H9 (cell line): Measurements from ENCODE around the gene MIER2. TPM values are rescaled to one million over a fixed set of nuclear protein-coding genes. Genes with fewer than 3 reads are reported as not detected.

Experiments used
- DNase-seq: peaks from one replicate; pipeline ENCODE4 v3.0.0-alpha.2; 2017
- H2AFZ ChIP-seq: one replicate; pipeline ENCODE4 v1.6.1; 2013; ENCODE audit warnings: mild to moderate bottlenecking, low read length, control low read depth, moderate library complexity
- H2AK5ac ChIP-seq: 2 replicates; pipeline ENCODE4 v1.6.1; 2013; ENCODE audit warnings: low read length, control low read depth, mixed read lengths; ENCODE audit not compliant: insufficient read length
- H2BK120ac ChIP-seq: one replicate; pipeline ENCODE4 v1.6.1; 2013; ENCODE audit warnings: low read depth, mild to moderate bottlenecking, low read length, control low read depth, inconsistent platforms; ENCODE audit not compliant: poor library complexity, severe bottlenecking
- H2BK12ac ChIP-seq: 2 replicates; pipeline ENCODE4 v1.6.1; 2013; ENCODE audit warnings: low read length, control low read depth, mixed read lengths, low read depth; ENCODE audit not compliant: insufficient read length
- H2BK15ac ChIP-seq: 2 replicates; pipeline ENCODE4 v1.6.1; 2013; ENCODE audit warnings: low read depth, low read length, control low read depth
- H2BK20ac ChIP-seq: one replicate; pipeline ENCODE4 v1.6.1; 2013; ENCODE audit warnings: low read depth, mild to moderate bottlenecking, low read length, control low read depth, inconsistent platforms; ENCODE audit not compliant: poor library complexity, severe bottlenecking
- H2BK5ac ChIP-seq: 2 replicates; pipeline ENCODE4 v1.6.1; 2013; ENCODE audit warnings: low read length, control low read depth, mixed read lengths; ENCODE audit not compliant: insufficient read length
- H3K14ac ChIP-seq: 2 replicates; pipeline ENCODE4 v1.6.1; 2013; ENCODE audit warnings: low read length, control low read depth; ENCODE audit not compliant: insufficient read depth
- H3K18ac ChIP-seq: 2 replicates; pipeline ENCODE4 v1.6.1; 2013; ENCODE audit warnings: low read depth, mild to moderate bottlenecking, mixed read lengths, low read length, control low read depth; ENCODE audit not compliant: insufficient read length
- H3K23ac ChIP-seq: 2 replicates; pipeline ENCODE4 v1.6.1; 2013; ENCODE audit warnings: low read length, control low read depth, mixed read lengths, low read depth; ENCODE audit not compliant: insufficient read length
- H3K23me2 ChIP-seq: 2 replicates; pipeline ENCODE4 v1.6.1; 2013; ENCODE audit warnings: low read depth, mild to moderate bottlenecking, mixed read lengths, low read length, control low read depth; ENCODE audit not compliant: insufficient read length, poor library complexity, severe bottlenecking
- H3K27ac ChIP-seq: 2 replicates; pipeline ENCODE4 v1.5.1; 2013; ENCODE audit warnings: low read length, control low read depth, mixed read lengths, low read depth; ENCODE audit not compliant: insufficient read length
- H3K27me3 ChIP-seq: 2 replicates; pipeline ENCODE4 v1.6.1; 2013; ENCODE audit warnings: low read length, control low read depth, inconsistent platforms; ENCODE audit not compliant: insufficient read depth
- H3K4ac ChIP-seq: 2 replicates; pipeline ENCODE4 v1.6.1; 2013; ENCODE audit warnings: low read depth, mild to moderate bottlenecking, control low read depth, inconsistent platforms, low read length, moderate library complexity
- H3K4me1 ChIP-seq: 2 replicates; pipeline ENCODE4 v1.6.1; 2013; ENCODE audit warnings: low read length, control low read depth, inconsistent platforms; ENCODE audit not compliant: insufficient read depth
- H3K4me2 ChIP-seq: 2 replicates; pipeline ENCODE4 v1.6.1; 2013; ENCODE audit warnings: low read length, control low read depth, mixed read lengths; ENCODE audit not compliant: insufficient read length, insufficient read depth
- H3K56ac ChIP-seq: 2 replicates; pipeline ENCODE4 v1.6.1; 2013; ENCODE audit warnings: low read depth, mild to moderate bottlenecking, mixed read lengths, low read length, control low read depth; ENCODE audit not compliant: insufficient read length
- H3K79me1 ChIP-seq: 2 replicates; pipeline ENCODE4 v1.6.1; 2013; ENCODE audit warnings: low read depth, mild to moderate bottlenecking, moderate library complexity, low read length, control low read depth, inconsistent platforms; ENCODE audit not compliant: insufficient read depth, poor library complexity, severe bottlenecking
- H3K79me2 ChIP-seq: 2 replicates; pipeline ENCODE4 v1.6.1; 2013; ENCODE audit warnings: low read length, control low read depth, inconsistent platforms; ENCODE audit not compliant: insufficient read depth
- H3K9ac ChIP-seq: 2 replicates; pipeline ENCODE4 v1.6.1; 2013; ENCODE audit warnings: low read length, control low read depth, mixed read lengths; ENCODE audit not compliant: insufficient read length; ENCODE audit errors: extremely low read depth
- H3K9me3 ChIP-seq: one replicate; pipeline ENCODE4 v1.6.1; 2013; ENCODE audit warnings: low read depth, low read length, inconsistent platforms; ENCODE audit not compliant: control insufficient read depth
- H3T11ph ChIP-seq: one replicate; pipeline ENCODE4 v1.6.1; 2013; ENCODE audit warnings: mild to moderate bottlenecking, low read length, control low read depth, inconsistent platforms
- H4K20me1 ChIP-seq: one replicate; pipeline ENCODE4 v1.6.1; 2013; ENCODE audit not compliant: control insufficient read depth, insufficient read length, insufficient read depth
- H4K5ac ChIP-seq: 2 replicates; pipeline ENCODE4 v1.6.1; 2013; ENCODE audit warnings: low read depth, mild to moderate bottlenecking, mixed read lengths, low read length, control low read depth; ENCODE audit not compliant: insufficient read length
- H4K8ac ChIP-seq: replicated peaks from 2 replicates; pipeline ENCODE4 v1.6.1; 2013; ENCODE audit warnings: low read length, control low read depth, mixed read lengths, low read depth; ENCODE audit not compliant: insufficient read length
- H4K91ac ChIP-seq: 2 replicates; pipeline ENCODE4 v1.6.1; 2013; ENCODE audit warnings: low read depth, mild to moderate bottlenecking, moderate library complexity, mixed read lengths, low read length, control low read depth; ENCODE audit not compliant: insufficient read length
- H3K27ac Mint-ChIP-seq, 3 experiments: 2 replicates in 2 of 3; 3 replicates in 1 of 3; pipeline ENCODE4 v1.8.0; 2020 to 2021; ENCODE audit warnings: mixed read lengths in 3 of 3, mild to moderate bottlenecking in 1 of 3, moderate library complexity in 1 of 3
- H3K27me3 Mint-ChIP-seq: 2 replicates; pipeline ENCODE4 v1.8.0; 2021; ENCODE audit warnings: low read depth, mild to moderate bottlenecking, moderate library complexity, mixed read lengths
- H3K36me3 Mint-ChIP-seq, 3 experiments: 2 replicates in 2 of 3; 3 replicates in 1 of 3; pipeline ENCODE4 v1.8.0; 2020 to 2021; ENCODE audit warnings: low read depth in 3 of 3, mixed read lengths in 3 of 3; ENCODE audit not compliant: insufficient read depth in 1 of 3
- H3K4me1 Mint-ChIP-seq, 2 experiments: 2 replicates each; pipeline ENCODE4 v1.8.0; 2020; ENCODE audit warnings: mixed read lengths in 2 of 2
- H3K4me3 Mint-ChIP-seq, 2 experiments: 2 replicates in 1 of 2; 3 replicates in 1 of 2; pipeline ENCODE4 v1.8.0; 2020 to 2021; ENCODE audit warnings: mild to moderate bottlenecking in 2 of 2, mixed read lengths in 2 of 2, moderate library complexity in 1 of 2
- H3K9me3 Mint-ChIP-seq, 2 experiments: 2 replicates in 1 of 2; 3 replicates in 1 of 2; pipeline ENCODE4 v1.8.0; 2020; ENCODE audit warnings: mild to moderate bottlenecking in 2 of 2, mixed read lengths in 2 of 2, moderate library complexity in 1 of 2
- CTCF ChIP-seq: fragments of 200-600 bp; sonication (generic); conservative IDR thresholded peaks from 3 replicates; pipeline ENCODE4 v1.8.0; 2021; ENCODE audit warnings: antibody characterized with exemption, mild to moderate bottlenecking
- WGBS: extraction: QIAGEN DNeasy Blood & Tissue Kit; methylation state at CpG from one replicate; pipeline ENCODE4 v1.1.7; 2013; ENCODE audit warnings: missing lambda C conversion rate, low lambda C conversion rate, mixed read lengths; ENCODE audit not compliant: insufficient read length; ENCODE audit errors: extremely low coverage; 5-methylcytosine and 5-hydroxymethylcytosine counted together
- total RNA-seq: library from RNA; stranded (reverse); gene quantifications from 2 replicates; pipeline ENCODE4 v1.2.1, GENCODE V29; 2021

Gene MIER2
- total RNA-seq, 1 experiment from 2014 or later: 60.5 TPM

GRCh38 chr19:313988-314815, 30.4 kb downstream of the MIER2 start:
- H3K79me1 ChIP-seq: no peaks in the 10 kb centered on the region
- H3K27ac Mint-ChIP-seq: peak overlapping the region in 2 of 3 experiments; percentile 59 to 85; a peak in 4 of 7 replicates
- DNase-seq: no peak
- H2BK20ac ChIP-seq: no peak overlapping the region
- H3K4me2 ChIP-seq: no peak overlapping the region
- no peak overlapping the region for H3K18ac ChIP-seq
- no peak overlapping the region; the same call in 1 of the 2 replicates for H3K14ac ChIP-seq
- no peaks in the 10 kb centered on the region; the same call in 1 of the 2 replicates for H3K79me2 ChIP-seq
- no peak overlapping the region for H4K8ac ChIP-seq
- no peaks in the 10 kb centered on the region for H4K20me1 ChIP-seq
- no peaks in the 10 kb centered on the region for H3K23me2 ChIP-seq
- H3K4me3 Mint-ChIP-seq: no peak overlapping the region
- no peak overlapping the region for H2BK12ac ChIP-seq
- H3K27me3 Mint-ChIP-seq: no peaks in the 10 kb centered on the region
- H3T11ph ChIP-seq: no peak overlapping the region
- H3K9ac ChIP-seq: no peak overlapping the region
- H3K27ac ChIP-seq: no peak overlapping the region
- H2AFZ ChIP-seq: no peak overlapping the region
- no peak overlapping the region for H2BK120ac ChIP-seq
- peaks cover 35 to 68% (median 65%) of the 10 kb centered on the region in 3 experiments for H3K36me3 Mint-ChIP-seq
- H3K4me1 ChIP-seq: no peaks in the 10 kb centered on the region
- H4K5ac ChIP-seq: no peak overlapping the region
- no CpG with 5 or more reads among the region's 22 CpGs for WGBS
- peaks cover 0 to 3% of the 10 kb centered on the region in 2 experiments; a peak in 2 of 5 replicates for H3K9me3 Mint-ChIP-seq
- no peak overlapping the region for H2BK5ac ChIP-seq
- H4K91ac ChIP-seq: no peak overlapping the region
- H3K4ac ChIP-seq: no peak overlapping the region
- H3K9me3 ChIP-seq: no peaks in the 10 kb centered on the region
- no peaks in the 10 kb centered on the region for H3K4me1 Mint-ChIP-seq
- TF ChIP-seq CTCF: no peak
- no peak overlapping the region for H3K23ac ChIP-seq
- no peak overlapping the region for H2BK15ac ChIP-seq
- H3K27me3 ChIP-seq: no peaks in the 10 kb centered on the region
- no peak overlapping the region for H3K56ac ChIP-seq
- H2AK5ac ChIP-seq: no peak overlapping the region
